ENCODE measurements around the gene SNRNP25. TPM values are rescaled to one million over a fixed set of nuclear protein-coding genes. Genes with fewer than 3 reads are reported as not detected.

The SNRNP25 gene
- total and polyA plus RNA-seq, 2 of the 8 experiments (the other 6 are each of a cell fraction or from before 2014, with no cell fraction given) = 53.0 to 58.4 TPM

GRCh38 chr16:74051-74746, 20.6 kb downstream of the SNRNP25 start:
- peak overlapping the region; percentile 73; the same call in 1 of the 2 replicates for H2BK15ac ChIP-seq (ENCODE audit: low read length)
- FAIRE-seq (no peak), DNase-seq (ENCODE audit: low read depth in 1 of 2, low spot score in 2 of 2) (no peak)
- H3K36me3 ChIP-seq (ENCODE audit: control insufficient read depth in 2 of 4, insufficient read depth in 4 of 4, low read length in 3 of 4) = no peaks in the 10 kb centered on the region
- H3K23me2 ChIP-seq (ENCODE audit: low read depth, low read length) = peaks cover 24% of the 10 kb centered on the region; the same call in 1 of the 2 replicates
- H3K79me2 ChIP-seq (ENCODE audit: control insufficient read depth in 1 of 2, insufficient read depth in 2 of 2, low read length in 2 of 2) = peaks cover 0 to 11% of the 10 kb centered on the region in 2 experiments; a peak in 1 of 4 replicates
- peaks cover 9 to 71% (median 50%) of the 10 kb centered on the region in 4 experiments for H3K4me1 ChIP-seq (replicated peaks in 1 of 4; ENCODE audit: control insufficient read depth in 3 of 4, insufficient read depth in 4 of 4, low read length in 3 of 4)
- no peak overlapping the region for H3K27ac ChIP-seq (ENCODE audit: low read depth, low read length)
- H3K18ac ChIP-seq (ENCODE audit: extremely low read depth, low read length) = no peak overlapping the region; the same call in 1 of the 2 replicates
- 82% methylated on average over 11 of the region's 12 CpGs; no CpG with 5 or more reads in 1 of the 2 experiments for WGBS, 2 experiments (ENCODE audit: extremely low coverage in 1 of 2, insufficient coverage in 1 of 2, insufficient read length in 1 of 2, insufficient replicate concordance in 2 of 2, low coverage in 1 of 2, low lambda C conversion rate in 2 of 2, missing lambda C conversion rate in 1 of 2)
- no peak overlapping the region; a peak in 1 of 7 replicates for H3K9ac ChIP-seq (replicated peaks in 1 of 4; ENCODE audit: extremely low read depth in 1 of 4, low read depth in 3 of 4, low read length in 3 of 4)
- H2BK12ac ChIP-seq (ENCODE audit: low read depth, low read length) = peak overlapping the region; percentile 100; the same call in 1 of the 2 replicates
- H2AK5ac ChIP-seq (ENCODE audit: low read depth, low read length) = peak overlapping the region; percentile 71; the same call in 1 of the 2 replicates
- H2AFZ ChIP-seq (ENCODE audit: low read length) = no peak overlapping the region
- H4K5ac ChIP-seq (ENCODE audit: insufficient read length, low read depth, low read length) = no peak overlapping the region
- peak overlapping the region; percentile 82 for H2BK120ac ChIP-seq (replicated peaks; ENCODE audit: low read depth, low read length)
- peaks cover 3% of the 10 kb centered on the region; the same call in 1 of the 2 replicates for H3K79me1 ChIP-seq (ENCODE audit: low read depth, low read length)
- H3K9me3 ChIP-seq (ENCODE audit: insufficient read depth in 2 of 2, low read depth in 1 of 2, low read length in 1 of 2) = no peaks in the 10 kb centered on the region
- H3K4me3 ChIP-seq (ENCODE audit: extremely low read depth in 1 of 4, insufficient read depth in 2 of 4, low read depth in 3 of 4, low read length in 4 of 4) = no peak overlapping the region
- peak overlapping the region; percentile 86; the same call in 1 of the 2 replicates for H2BK5ac ChIP-seq (ENCODE audit: low read depth, low read length)
- peak overlapping the region in 1 of 2 experiments; percentile 28; a peak in 2 of 4 replicates for H3K4me2 ChIP-seq (ENCODE audit: insufficient read depth in 1 of 2, low read depth in 2 of 2, low read length in 2 of 2)
- no peak overlapping the region for H3K4ac ChIP-seq (replicated peaks; ENCODE audit: insufficient read length, low read depth, low read length)
- H4K8ac ChIP-seq (ENCODE audit: extremely low read depth, insufficient read depth, low read length) = no peak overlapping the region
- H4K20me1 ChIP-seq (replicated peaks in 1 of 2; ENCODE audit: control insufficient read depth in 1 of 2, insufficient read depth in 2 of 2, low read length in 2 of 2) = peaks cover 0 to 2% of the 10 kb centered on the region in 2 experiments
- H3K27me3 ChIP-seq (replicated peaks in 1 of 4; ENCODE audit: control insufficient read depth in 3 of 4, extremely low read depth in 1 of 4, insufficient read depth in 3 of 4, low read length in 3 of 4) = peaks cover 0 to 4% (median 3%) of the 10 kb centered on the region in 4 experiments; a peak in 3 of 7 replicates
- POLR2A ChIA-PET (ENCODE audit: partially characterized antibody) = interaction anchor here (0.8 to 16.6 kb wide), 9 partner anchors 9 to 94 kb away, joined by 3 to 153 read pairs (median 5); partner anchors contain the start of genes POLR3K and SNRNP25
- peak overlapping the region; percentile 53; the same call in 1 of the 2 replicates for H2BK20ac ChIP-seq (ENCODE audit: low read length)
- H4K91ac ChIP-seq (replicated peaks; ENCODE audit: insufficient read length, low read length) = peak overlapping the region; percentile 81
- no peak overlapping the region for H3K14ac ChIP-seq (ENCODE audit: insufficient read length)
- no peak overlapping the region for H3K56ac ChIP-seq (replicated peaks; ENCODE audit: insufficient read length, low read depth, low read length)
- H3K23ac ChIP-seq (ENCODE audit: insufficient read length) = no peak overlapping the region
- CTCF ChIA-PET (ENCODE audit: partially characterized antibody) = interaction anchor here (2.5 to 25.7 kb wide), 4 partner anchors 8 to 288 kb away, joined by 12 to 856 read pairs (median 434); partner anchors contain the start of genes MPG and RHBDF1
- no peak for TF ChIP-seq SP4 (IDR thresholded peaks at IDR 0.05; ENCODE audit: low read length)
- no peak for TF ChIP-seq SP2 (IDR thresholded peaks at IDR 0.05; ENCODE audit: low read length)
- no peak for TF ChIP-seq TAF1 (IDR thresholded peaks at IDR 0.05; ENCODE audit: low read depth, low read length)
- no peak for TF ChIP-seq YY1 (IDR thresholded peaks at IDR 0.05; ENCODE audit: low read depth, low read length)
- no peak for TF ChIP-seq SIRT6 (IDR thresholded peaks at IDR 0.05; ENCODE audit: low read length)
- no peak for TF ChIP-seq RNF2 (IDR thresholded peaks at IDR 0.05; ENCODE audit: borderline replicate concordance, low read depth, low read length, missing control alignments, poor library complexity, severe bottlenecking)
- TF ChIP-seq SRF (IDR thresholded peaks at IDR 0.05; ENCODE audit: low read depth, low read length) = no peak
- TF ChIP-seq KDM4A (IDR thresholded peaks at IDR 0.05; ENCODE audit: low read depth, low read length, severe bottlenecking) = no peak
- TF ChIP-seq KDM1A (IDR thresholded peaks at IDR 0.05; ENCODE audit: borderline replicate concordance, low read length) = no peak
- TF ChIP-seq SP1 (IDR thresholded peaks at IDR 0.05; ENCODE audit: low read depth, low read length) = no peak
- TF ChIP-seq HDAC2 (IDR thresholded peaks at IDR 0.05; ENCODE audit: borderline replicate concordance in 1 of 2, low read depth in 2 of 2, low read length in 2 of 2) = no peak
